Activated CD4-positive, alpha-beta T cell treated with anti-CD3 and anti-CD28 coated beads, Interleukin-2, Interleukin-4, amounts not matched to agents 100 ng/mL and 50 ng/mL, durations not matched to agents 16 hours and 8 hours (primary cell): ENCODE results near the gene COQ9.

Source experiments
- DNase-seq: peaks from one replicate; pipeline ENCODE4 v3.0.0-alpha.2; 2020; ENCODE audit warnings: low spot score

COQ9 gene

GRCh38 chr16:57472665-57473060 is 25.4 kb downstream of the COQ9 start:
- DNase-seq: no peak

DNA sequence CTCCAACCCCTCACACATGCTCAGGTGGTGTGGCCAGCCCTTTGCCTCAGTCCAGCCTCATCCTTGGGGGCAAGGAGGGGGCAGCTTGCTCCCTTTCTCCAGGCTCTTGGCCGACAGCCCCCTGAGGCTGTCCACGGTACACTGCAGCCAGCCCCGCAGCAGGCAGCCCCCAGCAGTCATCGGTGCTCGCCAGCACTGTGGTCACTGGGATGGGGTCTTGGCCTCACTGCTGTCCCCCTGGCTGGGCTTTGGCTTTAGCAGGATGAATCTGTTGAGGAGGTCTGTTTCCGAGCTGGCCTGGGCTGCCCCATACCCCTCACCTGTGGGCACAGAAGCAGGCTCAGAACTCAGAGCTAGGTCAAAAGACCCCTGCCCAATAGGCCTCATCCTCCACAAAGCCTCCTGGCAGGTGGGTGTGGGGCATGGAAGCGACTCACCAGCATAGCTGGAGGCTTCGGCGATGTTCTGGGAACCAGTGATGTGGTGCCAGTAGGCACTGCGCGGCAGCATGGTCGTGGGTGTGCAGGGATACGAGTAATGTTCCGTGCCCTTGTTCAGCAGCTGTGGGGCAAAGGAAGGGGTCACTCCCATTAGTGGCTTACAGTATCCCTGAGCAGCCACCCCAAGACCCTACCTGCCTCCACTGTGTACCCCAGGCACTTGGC is 26.0 kb downstream of the COQ9 start:
- no peak for DNase-seq

DNA sequence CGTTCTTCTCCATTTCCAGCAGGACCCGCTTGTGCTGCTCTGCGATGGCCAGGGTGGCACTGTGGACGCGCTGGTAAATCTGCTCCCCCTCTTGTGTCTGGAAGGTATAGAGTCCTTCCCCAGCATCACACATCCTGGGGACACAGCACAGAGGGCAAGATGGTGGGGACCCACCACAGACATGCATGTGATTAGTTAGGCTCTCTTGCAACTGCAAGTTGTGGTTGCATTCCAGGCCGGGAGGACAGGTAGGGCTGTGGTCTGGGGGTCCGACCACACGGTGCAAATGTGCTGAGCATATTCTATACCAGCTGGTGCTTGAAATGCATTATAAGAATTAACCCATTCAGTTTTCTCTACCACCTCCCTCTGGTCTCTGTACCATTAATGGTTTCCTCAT is 26.6 kb downstream of the COQ9 start:
- DNase-seq: no peak

GRCh38 chr16:57474671-57475661 is 27.7 kb downstream of the COQ9 start:
- DNase-seq: no peak

DNA sequence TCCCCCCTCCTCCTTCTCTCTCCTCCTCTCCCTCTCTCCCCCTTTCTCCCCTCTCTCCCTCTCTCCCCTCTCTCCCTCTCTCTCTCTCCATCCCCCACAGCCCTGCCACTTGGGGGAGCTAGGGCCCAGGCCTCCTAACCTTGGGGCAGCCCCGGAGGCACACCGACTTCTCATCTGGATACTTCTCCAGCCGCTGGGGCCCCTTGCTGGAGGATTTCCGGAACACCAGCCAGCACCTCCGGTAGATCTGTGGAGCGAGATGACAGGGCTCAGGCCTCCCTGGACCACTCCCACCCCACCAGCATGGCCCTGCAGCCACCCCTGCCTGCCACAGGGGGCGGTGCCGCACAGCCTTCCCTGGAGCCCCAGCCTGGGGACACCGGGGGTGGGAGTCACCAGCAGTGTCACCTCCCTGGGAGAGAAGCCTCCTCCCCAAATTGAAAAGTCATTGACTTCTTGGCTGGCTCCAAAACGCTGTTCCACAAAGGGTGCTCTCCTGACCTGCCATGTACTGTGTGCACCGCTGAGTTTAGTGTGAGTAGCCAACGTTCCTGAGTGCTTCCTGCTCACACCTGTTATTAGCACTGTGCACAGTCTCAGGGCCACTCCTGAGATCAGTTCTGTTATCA is 28.5 kb downstream of the COQ9 start:
- peak; percentile 92 for DNase-seq

DNA sequence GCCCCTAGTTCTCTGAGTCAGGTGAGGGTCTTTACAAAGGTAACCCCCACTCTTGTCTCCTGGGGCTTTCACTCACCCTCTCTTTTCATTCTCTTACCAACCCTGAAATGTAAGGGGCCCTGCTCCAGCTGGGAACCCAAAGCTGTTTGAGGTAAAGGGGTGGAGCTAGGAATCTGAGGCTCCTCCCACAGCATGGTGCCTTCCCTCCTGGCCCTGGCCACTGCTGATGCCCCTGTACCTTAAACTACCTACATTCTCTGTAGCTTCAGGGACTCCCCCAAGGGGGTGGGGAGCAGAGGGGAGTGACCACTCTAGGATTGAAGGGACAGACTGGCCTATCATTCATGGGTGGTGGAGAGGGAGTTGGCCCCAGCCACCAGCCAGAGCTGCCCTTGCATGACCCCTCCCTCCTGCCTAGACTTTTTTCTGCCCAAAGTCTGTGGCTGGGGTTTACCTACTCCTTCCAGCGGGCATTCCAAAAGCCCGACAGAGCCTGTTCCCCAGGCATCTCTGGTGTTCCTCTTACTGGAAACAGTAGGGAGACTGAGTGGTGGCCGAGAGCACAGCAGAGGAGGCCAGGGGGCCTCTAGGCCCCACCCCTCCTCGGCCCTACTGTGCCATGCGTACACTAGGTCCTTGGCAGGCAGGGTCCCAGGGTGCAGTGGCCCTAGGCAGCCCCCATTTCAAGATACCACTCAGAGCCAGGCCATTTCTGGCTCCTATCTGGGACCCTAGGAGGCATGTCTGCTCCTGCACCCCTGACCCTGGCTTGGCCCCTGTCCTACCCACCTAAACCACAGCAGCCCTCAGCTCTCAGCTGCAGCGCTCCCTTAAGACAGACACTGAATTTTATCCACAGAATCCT is 29.5 kb downstream of the COQ9 start:
- no peak for DNase-seq

DNA sequence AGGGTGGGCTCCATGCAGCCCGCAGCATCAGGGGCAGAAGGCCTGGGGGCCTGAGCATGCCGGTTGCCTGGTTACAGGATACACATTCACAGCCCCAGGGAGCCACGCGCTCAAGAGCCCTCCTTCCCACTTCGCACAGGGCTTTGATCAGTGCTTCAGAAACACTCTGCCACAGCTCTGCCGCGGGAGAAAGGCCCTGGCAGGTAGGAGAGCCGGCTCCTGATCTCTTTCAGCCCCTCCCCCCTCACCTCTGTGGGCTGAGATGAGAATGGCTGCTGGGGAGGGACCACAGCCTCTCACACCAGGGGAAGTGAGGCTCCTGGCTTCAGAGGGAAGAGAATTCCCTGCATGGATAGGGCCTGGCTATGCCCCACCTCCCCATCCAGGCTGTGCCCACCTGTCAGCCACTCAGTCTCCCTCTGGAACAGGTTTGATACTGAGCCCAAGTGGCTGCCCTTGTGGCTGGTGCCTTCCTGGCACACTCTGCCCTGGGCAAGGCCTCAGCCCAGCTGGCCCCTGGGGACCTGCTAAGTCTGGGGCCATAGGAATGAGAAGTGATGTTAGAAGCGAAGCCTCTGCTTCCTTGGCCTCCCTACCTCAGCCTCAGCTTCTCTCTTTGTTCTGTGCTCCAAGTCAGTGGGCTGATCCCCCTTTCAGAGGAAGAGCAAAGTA is 30.4 kb downstream of the COQ9 start:
- DNase-seq: no peak

- no peak for DNase-seq
Measured at GRCh38 chr16:57478396-57479204, 31.3 kb downstream of the COQ9 start.

DNA sequence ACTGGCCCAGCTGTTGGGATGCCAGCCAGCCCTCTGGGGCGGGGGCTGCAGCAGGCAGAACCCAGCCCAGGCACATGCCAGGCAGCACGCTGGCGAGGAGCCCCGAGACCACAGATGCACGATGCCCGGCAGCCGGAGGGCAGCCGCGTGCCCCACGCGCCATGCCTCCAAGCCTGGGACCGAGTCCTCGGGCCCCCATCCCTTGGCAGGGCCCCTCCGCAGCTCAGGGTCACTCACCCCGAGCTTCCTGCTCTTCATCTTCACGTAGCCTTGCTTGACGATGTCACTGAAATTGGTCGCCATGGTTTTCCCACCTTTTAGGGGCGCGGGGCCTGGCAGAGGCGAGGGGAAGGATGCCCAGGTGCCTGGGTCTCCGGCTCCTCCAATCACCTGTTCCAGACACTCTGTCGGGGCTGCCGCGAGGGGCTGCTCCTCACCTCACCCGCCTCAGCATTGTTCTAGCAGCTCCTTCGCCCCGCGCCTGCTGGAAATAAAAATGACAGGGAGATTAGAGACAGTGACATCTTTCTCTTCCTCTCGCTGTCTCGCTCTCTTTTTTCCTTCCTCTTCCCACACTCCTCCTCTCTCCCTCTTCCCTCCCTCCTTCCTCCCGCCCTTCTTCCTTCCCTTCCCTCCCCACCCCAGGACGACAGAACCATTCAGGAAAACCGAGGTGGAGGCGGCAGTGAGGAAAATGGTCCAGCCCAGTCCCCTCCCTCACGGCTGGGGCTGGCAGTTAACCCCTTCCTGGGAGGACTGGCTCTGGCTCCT is 32.1 kb downstream of the COQ9 start:
- no peak for DNase-seq

DNA sequence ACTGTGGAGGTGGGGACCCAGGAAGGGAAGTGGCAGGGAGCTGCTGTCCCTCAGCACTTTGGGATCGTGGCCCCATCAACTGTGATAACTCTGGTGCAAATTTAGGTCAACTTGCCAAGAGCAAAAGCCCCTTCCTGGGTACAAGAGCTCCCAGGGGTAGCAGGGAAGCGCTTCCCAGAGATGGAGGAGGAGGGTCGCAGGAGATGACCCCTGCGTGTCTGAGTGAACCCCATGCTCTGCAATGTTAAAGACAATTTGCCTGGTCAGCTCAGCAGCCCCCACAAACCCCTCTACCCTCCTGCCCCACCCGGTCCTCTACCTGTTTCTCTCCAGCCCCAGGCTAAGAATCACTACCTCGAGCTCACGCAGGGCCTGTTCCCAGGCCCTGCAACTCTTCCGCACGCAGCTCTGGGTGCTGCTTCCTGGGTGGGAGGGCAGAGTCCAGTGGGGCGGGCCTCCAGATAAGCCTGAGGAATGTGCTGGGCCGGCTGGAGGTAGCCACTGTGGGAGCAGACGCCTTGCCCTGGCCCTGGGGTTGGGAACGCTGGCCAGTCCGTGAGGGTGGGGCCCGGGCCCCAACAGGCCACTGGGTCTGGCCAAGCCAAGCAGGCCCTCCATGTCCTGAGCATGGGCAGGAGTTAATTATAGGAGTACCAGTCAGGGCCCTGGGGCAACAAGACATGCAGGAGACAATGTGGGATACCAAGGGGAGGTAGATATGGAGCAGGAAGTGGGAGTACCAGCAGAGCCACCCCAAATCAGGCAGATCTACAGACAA is 32.9 kb downstream of the COQ9 start:
- DNase-seq: no peak

- no peak for DNase-seq
Measured at GRCh38 chr16:57480754-57481230, 33.5 kb downstream of the COQ9 start.

DNA sequence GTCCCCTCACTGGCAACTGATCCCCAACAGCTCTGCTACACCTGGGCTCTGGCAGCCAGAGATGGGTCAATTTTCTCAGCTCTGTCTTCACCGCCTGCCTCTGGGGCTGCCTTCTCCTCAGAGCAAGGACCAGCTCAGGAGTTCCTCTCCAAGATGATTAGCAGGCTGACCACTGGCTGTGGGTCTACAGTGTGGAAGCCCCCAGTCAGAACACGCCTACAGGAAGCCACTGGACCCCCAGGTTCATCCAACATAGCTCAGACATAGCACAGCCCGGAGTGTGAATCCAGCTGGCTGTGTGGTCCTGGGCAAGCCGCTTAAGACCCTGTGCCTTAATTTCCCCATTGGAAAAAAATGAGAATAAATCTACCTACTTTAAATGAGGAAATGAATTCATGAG is 34.1 kb downstream of the COQ9 start:
- no peak for DNase-seq

DNA sequence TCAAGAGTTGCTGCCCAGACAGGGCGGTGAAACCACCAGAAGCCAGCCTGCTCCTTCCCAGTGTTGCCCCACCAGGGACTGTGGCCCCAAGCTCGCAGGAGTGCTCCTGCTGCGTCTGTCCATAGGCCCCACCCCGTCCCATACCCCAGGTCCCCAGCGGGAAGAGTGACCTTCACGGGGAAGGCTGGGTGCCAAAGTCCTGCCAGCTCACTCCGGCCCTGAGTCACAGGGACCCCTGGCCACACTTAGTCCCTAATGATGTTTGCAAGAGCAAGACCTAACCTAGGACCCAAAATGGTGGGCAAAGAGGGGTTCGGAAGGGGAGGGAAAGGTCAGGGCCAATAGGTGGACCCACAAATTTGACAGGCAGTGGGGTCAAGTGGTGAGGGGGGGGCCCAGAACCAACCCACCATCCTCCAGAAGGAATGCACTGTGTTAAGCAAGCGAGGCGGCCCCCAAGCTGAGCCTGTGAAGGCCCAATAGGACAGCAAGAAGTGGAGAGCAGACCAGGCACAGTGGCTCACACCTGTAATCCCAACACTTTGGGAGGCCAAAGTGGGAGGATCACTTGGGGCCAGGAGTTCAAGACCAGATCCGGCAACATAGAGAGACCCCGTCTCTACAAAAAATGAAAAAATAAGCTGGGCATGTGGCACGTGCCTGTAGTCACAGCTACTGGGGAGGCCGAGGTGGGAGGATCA is 35.7 kb downstream of the COQ9 start:
- no peak for DNase-seq

DNA sequence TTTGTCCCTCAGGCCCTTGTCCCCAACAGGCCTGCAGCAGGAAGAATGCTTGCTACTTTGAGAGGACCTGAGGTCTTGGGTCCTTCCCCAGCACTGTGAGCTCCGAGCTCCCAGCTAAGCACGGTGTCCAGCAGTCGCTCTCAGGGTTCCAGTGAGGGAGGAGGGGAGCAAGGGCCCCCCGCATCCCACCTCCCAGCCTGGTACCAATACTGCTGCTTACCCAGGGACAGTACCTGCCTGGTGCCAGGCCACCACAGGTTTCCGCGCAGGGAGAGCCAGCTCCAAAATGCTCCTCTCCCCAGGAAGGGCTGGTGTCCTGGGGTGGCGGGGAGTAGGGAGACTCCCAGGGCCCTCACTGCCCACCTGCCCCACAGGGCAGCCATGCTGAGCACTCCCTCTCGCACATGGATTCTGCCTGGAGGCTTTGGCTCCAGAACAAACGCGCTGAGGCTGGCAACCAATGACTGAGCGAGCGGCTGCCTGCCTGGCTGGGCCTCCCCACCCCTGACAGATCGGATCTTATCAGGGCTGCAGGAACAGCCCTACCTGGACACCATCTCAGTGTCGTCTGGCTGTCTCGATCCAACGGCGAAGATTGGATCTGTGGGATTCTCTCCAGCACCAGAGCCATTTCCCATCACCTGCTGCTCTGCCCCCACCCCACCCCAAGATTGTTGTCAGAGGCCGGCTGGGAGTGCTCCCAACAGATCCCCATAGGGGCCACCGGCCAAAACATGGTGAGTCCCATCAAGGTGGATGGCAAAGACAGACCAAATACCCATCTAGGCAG is 36.6 kb downstream of the COQ9 start:
- no peak for DNase-seq

GRCh38 chr16:57484515-57485005 is 37.3 kb downstream of the COQ9 start:
- DNase-seq: no peak

DNA sequence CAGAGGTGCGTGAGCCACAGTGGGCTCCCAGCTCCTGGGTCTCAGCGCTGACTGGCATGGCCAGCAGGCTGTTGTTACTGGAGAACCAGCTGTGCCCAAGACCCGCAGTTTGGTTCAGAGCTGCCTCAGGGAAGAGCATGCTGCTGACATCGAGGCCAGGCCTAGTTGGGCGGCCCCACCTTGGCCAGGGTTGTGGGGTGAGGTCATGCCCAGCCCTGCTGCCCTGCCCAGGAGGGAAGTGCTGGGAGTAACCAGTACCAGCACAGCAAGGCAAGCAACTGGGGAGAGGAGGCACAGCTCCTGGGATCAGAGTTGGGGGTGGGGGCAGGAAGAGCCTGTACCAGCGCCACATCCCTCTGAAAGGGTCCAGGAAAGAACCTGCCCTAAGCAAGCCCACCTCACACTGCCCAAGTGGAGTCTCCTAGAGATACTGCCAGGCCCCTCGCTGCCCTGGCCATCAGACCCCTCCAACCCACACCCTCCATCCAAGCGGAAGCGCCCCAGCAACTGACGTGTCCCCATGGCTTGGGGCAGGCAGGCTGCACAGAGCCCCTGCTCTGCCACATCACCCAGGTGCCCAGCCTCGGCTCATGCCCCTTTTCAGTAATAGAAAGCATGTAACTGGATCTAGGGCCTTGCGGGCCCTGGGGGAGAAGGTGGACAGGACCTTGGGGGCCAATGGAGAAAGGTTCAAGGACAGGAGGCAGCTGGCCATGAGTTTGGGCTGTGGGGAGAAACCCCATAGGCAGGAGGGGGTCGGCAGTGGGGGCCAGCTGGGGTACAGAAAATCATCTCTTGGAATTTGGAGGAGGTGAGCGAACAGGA is 38.0 kb downstream of the COQ9 start:
- DNase-seq: no peak
